ENCODE measurements around the gene VCAM1. TPM values are rescaled to one million over a fixed set of nuclear protein-coding genes. Genes with fewer than 3 reads are reported as not detected.

Gene VCAM1
- total and polyA plus RNA-seq, 9 of the 15 experiments (the other 6 are each of a cell fraction or from before 2014, with no cell fraction given), result 0.04 to 0.13 TPM; not detected in 7

GRCh38 chr1:100735244-100735643 lies 15.7 kb downstream of the VCAM1 start (continued):
- TF ChIP-seq SRF (CRISPR knock-in tag; IDR thresholded peaks at IDR 0.05) (no peak), NONO (IDR thresholded peaks at IDR 0.05; ENCODE audit: low read depth in 2 of 2, low read length in 1 of 2) (no peak), FOXJ2 (tag; IDR thresholded peaks at IDR 0.05) (no peak), GTF2F1 (IDR thresholded peaks at IDR 0.05; ENCODE audit: low read depth, low read length) (no peak), THAP12 (CRISPR knock-in tag; IDR thresholded peaks at IDR 0.05) (no peak), ZKSCAN3 (CRISPR knock-in tag; IDR thresholded peaks at IDR 0.05) (no peak), CREM (IDR thresholded peaks at IDR 0.05; ENCODE audit: low read depth) (no peak), FOS (IDR thresholded peaks at IDR 0.05; ENCODE audit: extremely low read depth, insufficient read length) (no peak), MXD1 (CRISPR knock-in tag; IDR thresholded peaks at IDR 0.05; ENCODE audit: borderline replicate concordance, poor library complexity, severe bottlenecking) (no peak)

All from K562 (cell line).